Esophagus muscularis mucosa (tissue), 4 donors: ENCODE data around the gene TMEM86B.

Experiments
- EP300 ChIP-seq: sonication (generic); formaldehyde crosslinking; IDR thresholded peaks from one replicate; pipeline ENCODE4 v1.6.1; 2017; ENCODE audit warnings: antibody characterized with exemption
- POLR2A ChIP-seq: fragments of 450-650 bp; IDR thresholded peaks from one replicate; pipeline ENCODE4 v1.6.1; 2017; ENCODE audit warnings: antibody characterized with exemption, moderate library complexity, mild to moderate bottlenecking, low read depth
- TF ChIP-seq, protein P1 (sequence below), 3 experiments: fragments of 200-600 bp in 2 of 3; fragments of 450-650 bp in 1 of 3; sonication (generic) in 2 of 3; IDR thresholded peaks; one replicate each; pipeline ENCODE4 v1.5.1; 2017 to 2019; ENCODE audit warnings: antibody characterized with exemption in 3 of 3, mild to moderate bottlenecking in 2 of 3, moderate library complexity in 1 of 3

DNA sequence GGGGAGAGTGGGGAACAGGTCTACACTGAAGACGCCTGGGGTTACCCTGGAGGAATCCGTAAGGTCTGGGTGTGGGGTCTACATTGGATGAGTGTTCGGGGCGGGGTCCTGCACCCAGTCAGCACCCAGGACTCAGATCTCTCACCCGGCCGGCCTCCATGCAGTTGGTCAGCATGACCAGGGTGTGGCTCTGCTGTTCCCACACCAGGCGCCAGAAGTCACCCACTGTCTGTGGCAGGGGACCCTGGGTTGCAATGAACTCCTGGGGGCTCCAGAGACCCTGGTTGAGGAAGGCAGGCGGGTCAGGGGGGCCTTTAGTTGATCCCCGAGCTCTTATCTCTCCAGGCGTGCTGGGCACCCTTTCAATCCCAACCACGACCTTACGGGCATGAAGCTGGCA is 42.5 kb downstream of the TMEM86B start:
- TF ChIP-seq POLR2A = no peak
- TF ChIP-seq, protein P1, sequence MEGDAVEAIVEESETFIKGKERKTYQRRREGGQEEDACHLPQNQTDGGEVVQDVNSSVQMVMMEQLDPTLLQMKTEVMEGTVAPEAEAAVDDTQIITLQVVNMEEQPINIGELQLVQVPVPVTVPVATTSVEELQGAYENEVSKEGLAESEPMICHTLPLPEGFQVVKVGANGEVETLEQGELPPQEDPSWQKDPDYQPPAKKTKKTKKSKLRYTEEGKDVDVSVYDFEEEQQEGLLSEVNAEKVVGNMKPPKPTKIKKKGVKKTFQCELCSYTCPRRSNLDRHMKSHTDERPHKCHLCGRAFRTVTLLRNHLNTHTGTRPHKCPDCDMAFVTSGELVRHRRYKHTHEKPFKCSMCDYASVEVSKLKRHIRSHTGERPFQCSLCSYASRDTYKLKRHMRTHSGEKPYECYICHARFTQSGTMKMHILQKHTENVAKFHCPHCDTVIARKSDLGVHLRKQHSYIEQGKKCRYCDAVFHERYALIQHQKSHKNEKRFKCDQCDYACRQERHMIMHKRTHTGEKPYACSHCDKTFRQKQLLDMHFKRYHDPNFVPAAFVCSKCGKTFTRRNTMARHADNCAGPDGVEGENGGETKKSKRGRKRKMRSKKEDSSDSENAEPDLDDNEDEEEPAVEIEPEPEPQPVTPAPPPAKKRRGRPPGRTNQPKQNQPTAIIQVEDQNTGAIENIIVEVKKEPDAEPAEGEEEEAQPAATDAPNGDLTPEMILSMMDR (IDR thresholded peaks at IDR 0.05) = no peak
- TF ChIP-seq EP300 = no peak
